Stimulated activated CD8-positive, alpha-beta memory T cell treated with anti-CD3 and anti-CD28 coated beads, Interleukin-15, amount 100 ng/mL, for 24 hours (primary cell): ENCODE results near the gene FAM227B.

Source experiments
- DNase-seq: peaks from one replicate; pipeline ENCODE4 v3.0.0-alpha.2; 2020; ENCODE audit warnings: low read depth

The FAM227B gene

DNA sequence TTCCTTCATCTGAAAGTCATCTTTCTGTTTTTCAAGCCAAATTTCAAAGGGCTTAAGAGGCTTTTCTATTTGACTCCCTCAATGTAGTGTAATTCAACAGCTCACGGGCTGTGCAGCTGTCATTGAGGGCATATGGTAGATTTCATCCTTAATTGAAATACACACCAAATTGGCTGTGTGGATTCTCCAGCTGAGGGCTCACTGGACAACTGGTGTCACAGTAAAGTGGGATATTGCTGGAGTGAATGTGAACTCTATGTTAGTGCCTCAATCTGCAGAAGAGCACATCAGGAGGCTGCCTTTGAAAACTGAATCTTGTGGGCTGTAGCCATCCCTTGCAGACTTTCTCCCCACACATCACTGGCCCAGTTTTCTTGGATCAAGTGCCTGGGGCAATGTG, 330.4 kb downstream of the FAM227B start:
- no peak for DNase-seq

DNA sequence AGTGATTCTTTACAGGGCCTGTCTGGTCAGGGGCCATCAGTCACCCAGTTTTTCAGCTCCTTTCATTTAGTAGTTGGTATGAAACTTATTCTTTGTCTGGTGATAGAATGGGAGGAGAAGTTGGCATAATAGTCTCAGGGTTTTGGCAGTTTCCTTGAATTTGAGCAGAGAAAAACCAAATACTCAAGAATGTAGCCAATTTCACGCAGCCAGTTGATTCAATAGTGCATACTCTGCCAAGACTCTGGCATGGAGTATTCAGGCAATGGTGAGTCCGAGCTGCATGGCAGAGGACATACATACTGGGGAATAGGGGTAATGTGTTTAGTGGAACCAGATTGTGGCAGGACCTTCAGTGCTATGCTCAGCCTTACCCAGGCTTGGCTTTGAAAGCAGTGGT, 332.2 kb downstream of the FAM227B start:
- no peak for DNase-seq

DNA sequence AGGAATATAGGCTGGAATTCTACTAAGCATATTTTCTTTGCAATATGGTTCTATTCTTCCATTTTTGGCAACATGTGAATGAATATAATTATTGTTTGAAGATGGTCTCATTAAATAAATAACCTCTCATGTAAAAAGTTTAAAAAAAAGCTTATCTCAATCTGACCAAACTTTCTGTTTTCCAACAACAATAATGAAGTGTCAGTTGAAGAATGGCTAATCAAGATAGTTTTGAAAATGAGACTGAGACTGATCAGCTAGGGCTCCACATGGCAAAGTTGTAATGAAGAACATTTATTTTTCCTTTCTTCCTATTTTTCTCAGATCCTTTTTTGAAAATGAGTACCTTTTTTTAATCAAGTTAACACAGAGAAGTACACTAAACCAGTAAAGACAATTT, 333.1 kb downstream of the FAM227B start:
- DNase-seq = no peak

DNA sequence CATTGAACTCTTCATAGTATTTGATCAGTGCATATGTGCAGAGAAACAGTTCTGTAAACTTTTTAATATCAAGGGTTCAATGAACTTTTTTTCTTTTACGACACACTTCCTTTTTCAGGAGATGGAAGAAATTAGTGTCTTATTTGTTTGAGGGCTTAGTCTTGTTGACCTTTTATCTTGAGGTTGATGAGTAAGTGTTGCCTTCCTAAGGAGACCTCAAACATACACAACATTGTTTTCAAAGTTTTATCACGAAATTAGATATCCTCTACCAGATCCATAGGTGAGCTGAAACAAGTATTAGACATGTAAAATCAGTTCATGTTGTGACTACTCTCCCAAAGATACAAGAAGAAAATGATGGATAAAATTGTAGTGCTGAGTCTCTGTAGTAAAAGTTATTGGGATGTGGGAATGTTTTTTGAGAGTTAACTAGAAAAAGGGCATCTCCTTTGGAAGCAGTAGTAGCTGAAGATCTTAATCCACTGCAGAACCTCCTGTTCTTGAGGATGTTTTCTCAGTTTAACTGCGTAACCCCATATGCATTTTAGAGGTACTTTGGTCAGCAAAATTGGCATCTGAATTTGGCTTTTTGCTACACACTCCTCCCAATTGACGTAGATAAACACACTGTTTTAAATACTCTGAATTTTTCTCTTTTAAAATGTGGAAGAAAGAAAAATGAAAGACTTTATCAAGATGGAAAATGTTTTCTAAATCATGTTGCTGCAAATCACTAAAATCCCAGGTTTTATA, 333.8 kb downstream of the FAM227B start:
- no peak for DNase-seq

DNA sequence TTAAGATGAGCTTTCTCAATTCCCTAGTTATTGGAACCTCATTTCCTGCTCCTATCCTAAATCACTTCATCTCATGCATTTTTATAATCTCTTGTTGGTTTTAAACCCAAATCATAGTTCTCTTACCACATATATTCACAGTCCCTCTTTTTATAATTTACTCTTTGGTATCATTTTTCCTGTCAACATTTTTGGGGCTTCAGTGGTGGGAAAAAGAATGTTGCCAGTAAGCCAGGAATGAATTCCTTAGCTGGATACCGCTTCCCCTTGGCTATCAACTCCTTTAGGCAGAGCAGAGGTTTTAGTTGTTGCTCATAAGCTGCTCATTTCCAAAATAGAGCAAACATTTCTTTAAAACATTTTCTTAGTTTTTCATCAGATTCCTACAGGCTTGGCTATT, 338.3 kb downstream of the FAM227B start:
- DNase-seq = no peak

DNA sequence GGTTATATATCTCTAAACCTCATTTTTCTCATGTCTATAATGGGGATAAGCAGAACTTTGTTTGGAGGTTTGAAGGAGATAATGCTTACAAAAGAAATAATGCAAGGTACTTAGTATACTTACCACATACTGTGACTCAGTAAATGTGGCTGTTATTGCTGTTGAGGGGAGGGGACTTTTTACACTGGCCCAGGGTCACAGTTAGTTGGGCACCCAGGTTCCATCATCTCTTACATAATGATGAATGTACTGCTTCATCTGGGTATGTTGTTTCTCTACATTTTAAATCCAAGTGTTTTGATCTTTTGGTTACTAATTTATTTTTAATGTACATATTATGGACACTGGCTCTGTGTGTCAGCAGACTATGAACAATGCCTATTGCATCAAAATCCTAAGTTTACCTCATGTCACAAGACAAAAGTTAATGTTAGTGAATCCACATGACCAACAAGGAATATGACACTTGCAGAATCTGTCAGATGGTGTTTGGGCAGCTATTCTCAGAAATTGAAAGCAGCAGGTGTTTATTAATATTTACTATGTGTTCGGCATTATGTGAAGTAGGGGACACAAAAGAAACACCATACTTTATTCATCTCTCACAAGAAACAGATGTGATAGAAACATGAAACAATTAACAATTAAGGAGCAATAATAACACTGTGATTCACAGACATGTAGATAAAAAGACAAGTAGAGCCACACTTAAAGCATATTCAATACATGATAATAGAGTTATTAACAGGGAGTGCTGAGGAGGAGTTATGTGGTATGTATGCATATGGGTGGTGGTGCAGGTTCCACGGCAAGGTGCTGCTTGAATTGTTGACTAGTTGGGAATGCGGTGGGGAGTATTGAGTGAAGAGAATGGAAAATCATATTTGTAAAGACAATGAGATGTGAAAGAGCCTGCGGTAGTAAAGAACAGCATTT, 340.8 kb downstream of the FAM227B start:
- no peak for DNase-seq

DNA sequence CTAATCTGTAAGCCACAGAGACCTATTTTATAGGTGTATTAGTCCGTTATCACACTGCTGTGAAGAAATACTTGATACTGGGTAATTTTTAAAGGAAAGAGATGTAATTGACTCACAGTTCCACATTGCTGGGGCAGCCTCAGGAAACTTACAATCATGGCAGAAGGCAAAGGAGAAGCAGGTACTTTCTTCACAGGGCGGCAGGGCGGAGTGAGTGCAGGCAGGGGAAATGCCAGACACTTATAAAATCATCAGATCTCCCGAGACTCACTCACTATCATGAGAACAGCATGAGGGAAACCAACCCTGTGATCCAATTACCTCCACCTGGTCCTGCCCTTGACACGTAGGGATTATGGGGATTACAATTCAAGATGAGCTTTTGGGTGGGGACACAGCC, 341.9 kb downstream of the FAM227B start:
- DNase-seq = no peak
